Activated T-cell treated with anti-CD3 and anti-CD28 coated beads, Interleukin-2, amount 50 U/mL, for 1 hour (primary cell): ENCODE data around the gene ZSCAN5B.
"Not testable (repeated sequence)": the region's sequence is repeated elsewhere in the genome, so short reads cannot be mapped to it uniquely, and the experiment has no call there.

ENCODE experiments used
- DNase-seq: peaks from one replicate; pipeline ENCODE4 v3.0.0-alpha.2; 2020

Gene ZSCAN5B

DNA sequence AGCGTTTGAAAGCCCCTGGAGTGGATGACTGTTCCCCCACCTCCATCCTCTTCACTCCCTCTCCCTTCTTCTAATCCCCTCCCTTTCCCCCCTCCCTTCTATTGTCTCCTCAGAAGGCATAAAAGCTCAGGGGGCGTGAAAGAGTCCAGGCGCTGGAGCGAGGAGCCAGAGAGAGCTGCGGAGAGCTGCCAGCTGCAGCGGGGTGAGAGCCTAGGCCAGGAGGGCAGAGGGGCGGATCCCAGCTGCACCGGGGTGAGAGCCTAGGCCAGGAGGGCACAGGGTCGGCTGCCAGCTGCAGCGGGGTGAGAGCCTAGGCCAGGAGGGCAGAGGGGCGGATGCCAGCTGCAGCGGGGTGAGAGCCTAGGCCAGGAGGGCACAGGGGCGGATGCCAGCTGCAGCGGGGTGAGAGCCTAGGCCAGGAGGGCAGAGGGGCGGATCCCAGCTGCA, 21.7 kb downstream of the ZSCAN5B start, which contains the start of gene GALP:
Gene GALP (plus strand): TSS at position 148 of the 447 bp plus-strand sequence. CDS start 1,101 bp downstream, outside the sequence.
- not testable (repeated sequence) for DNase-seq

DNA sequence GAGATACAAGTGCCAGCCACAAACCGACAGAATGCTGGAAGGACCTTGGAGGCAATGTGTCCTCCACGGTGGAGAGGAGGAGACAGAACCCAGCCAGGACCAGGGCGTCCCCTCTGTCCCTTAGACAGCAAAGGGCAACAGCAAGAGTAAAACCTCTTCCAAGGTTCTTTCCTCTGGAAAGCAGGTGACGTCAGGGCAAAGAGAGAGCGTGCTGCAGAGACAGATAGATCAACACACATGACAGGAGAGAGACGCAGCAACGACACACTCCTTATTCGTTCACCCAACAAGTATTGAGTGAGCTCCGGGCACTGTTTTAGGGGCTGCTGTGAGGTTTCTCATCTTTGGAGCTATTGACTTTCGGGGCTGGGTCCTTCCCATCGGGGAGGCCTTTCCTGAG, 23.0 kb downstream of the ZSCAN5B start:
- no peak for DNase-seq

DNA sequence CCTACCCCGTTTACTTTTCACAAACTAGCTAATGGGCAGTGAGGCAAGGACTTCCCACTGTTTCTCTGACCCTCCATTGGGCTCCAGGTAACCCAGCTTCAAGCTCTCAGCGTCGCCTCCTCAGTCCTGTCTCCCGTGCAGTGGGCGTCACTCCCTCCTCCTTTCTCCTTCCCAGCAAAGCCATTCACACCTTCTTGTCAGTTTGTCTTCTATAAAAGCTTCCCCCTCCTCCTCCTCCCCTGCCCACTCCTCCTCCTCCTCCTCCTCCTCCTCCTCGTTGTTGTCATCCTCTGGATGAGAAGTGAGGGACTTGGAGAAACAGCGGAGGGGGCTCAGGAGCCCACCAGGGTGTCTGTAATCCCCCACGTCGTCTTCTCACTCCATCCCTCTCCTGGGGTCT, 23.5 kb downstream of the ZSCAN5B start:
- no peak for DNase-seq

DNA sequence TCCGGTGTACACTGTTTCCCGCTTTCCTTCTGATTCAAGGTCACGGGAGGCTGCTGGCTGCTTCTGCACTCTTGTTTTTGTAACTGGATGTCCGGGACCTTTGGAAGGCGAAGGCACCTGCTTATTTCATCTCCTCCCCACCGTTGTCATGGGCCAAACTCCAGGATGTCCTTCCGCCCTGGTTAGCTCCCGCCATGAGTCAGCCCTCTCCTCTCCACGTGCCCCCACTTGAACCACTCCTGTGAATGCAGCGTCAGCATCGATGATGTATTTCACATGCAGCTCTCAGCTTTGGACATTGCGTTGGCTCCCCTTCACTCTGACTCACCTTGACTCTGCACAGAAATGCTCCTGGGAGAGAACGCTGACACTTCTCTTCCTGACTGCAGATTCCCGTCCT, 27.3 kb downstream of the ZSCAN5B start:
- no peak for DNase-seq

DNA sequence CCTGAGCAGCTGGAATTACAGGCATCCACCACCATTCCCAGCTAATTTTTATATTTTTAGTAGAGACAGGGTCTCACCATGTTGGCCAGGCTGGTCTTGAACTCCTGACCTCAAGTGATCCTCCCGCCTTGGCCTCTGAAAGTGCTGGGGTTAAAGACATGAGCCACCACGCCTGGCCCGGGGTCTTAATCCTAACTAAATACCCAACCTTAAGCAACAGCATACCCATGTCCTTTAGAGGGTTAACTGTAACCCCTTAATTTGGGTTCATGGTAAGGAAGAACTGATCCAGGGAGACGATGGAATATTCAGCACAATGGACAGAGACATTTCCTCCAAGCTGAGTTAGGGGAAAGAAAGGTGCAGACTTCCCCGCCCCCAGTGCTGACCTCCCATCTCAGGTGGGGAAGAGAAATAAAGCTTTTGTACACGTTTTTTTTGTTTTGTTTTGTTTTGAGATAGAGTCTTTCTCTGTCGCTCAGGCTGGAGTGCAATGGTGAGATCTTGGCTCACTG, 30.5 kb downstream of the ZSCAN5B start:
- DNase-seq, result no peak

DNA sequence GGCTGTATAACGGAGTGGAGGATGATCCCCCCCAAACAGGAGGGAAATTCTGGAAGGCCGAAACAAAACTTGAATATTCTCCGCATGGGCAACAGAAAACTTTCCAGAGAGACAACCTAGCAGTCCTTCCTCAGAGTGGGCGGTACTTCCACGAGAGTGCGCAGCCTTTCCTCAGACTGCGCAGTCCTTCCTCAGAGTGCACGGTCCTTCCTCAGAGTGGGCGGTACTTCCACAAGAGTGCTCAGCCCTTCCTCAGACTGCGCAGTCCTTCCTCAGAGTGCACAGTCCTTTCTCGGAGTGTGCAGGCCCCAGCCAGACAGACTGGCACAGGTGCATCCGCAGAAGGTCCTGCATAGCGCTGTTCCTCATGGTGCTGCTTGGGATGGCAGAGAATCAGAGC, 34.5 kb downstream of the ZSCAN5B start:
- no peak for DNase-seq

DNA sequence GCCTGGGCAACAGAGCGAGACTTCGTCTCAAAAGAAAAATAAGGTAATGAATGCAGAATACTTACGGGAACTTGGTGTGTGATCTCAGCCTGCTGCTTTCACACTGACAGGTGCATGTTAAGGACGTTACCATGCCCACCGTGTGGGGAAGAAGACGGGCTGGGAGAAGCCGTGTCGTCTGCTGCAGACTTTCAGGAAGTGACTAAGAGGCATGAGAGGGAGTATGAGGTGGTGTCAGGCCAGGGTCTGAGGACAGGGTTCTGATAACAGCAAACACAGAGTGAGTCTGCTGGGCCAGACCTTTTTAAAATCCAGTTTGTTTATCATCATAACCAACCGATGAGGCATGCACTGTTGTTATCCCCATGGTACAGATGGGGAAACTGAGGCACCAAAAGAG, 35.3 kb downstream of the ZSCAN5B start:
- no peak for DNase-seq

DNA sequence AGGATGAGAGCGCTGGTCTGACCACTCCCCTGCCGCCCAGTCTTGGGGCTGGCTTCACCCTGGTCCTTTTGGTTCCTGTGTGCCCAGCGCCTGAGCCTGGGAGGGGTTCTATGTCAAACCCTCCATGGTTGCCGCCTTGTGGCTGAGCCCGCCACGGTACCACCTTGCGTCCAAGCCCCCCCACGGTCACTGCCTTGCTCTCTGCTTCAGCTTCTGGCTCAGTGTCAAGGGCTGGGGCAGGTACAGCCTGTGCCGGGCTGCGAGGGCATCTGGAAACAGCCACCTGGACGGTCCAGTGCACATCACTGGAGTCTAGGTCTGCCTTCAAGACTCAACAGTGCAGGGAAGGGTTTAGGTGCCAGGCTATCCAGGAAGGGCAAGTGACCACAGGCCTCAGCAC, 36.0 kb downstream of the ZSCAN5B start:
- no peak for DNase-seq

DNA sequence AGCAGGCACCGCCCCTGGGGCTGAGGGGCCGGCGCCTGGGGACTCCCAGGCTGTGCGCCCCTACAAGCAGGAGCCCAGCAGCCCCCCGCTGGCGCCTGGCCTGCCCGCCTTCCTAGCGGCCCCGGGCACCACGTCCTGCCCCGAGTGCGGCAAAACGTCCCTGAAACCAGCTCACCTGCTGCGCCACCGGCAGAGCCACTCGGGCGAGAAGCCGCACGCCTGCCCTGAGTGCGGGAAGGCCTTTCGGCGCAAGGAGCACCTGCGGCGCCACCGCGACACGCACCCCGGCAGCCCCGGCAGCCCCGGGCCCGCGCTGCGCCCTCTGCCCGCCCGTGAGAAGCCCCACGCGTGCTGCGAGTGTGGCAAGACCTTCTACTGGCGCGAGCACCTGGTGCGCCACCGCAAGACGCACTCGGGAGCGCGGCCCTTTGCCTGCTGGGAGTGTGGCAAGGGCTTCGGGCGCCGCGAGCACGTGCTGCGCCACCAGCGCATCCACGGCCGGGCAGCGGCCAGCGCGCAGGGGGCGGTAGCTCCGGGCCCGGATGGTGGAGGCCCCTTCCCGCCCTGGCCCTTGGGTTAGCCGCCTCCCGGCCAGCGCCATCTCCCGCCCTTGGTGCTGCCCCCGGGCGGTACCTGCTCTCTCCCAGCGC, 37.8 kb downstream of the ZSCAN5B start:
- no peak for DNase-seq

DNA sequence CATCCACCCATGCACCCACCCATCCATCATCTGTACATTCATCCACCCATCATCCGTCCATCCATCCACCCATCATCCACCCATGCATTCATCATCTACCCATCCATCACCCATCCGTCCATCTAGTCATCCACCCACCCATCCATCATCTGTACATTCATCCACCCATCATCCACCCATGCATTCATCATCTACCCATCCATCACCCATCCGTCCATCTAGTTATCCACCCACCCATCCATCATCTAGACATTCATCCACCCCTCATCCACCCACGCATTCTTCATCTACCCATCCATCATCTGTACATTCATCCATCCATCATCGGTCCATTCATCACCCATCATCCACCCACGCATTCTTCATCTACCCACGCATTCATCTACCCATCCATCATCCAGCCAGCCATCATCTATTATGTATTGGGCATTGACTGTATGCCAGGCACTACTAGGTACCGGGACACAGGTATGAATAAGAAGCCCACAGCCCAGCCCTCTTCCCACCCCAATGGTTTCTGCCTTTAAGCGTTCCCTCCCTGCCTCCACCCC, 38.5 kb downstream of the ZSCAN5B start:
- no peak for DNase-seq

DNA sequence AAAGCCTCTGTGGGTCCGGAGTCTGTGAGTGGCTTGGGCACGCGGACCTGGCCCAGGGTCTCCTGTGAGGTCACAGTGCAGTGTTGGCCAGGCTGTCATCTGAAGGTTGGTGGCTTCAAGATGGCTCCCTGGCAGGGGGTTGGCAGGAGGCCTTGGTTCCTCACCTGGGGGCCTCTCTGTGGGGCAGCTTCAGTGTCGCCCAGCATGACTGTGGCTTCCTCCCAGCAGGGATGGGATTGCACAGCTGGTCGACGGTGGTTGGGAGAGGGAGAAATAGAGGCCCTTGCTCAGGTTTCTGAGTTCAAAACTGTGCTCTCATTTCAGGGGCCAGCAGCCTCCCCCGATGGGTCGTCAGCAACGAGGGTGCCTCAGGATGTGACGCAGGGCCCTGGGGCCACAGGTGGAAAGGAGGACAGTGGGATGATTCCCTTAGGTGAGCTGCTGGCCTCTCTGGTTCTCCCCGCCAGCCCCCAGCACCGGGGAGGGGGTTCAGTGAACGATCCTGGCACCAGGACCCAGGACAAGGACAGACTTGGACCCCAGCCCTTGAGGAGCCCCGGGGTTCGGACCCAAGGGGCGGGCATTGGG, 39.3 kb downstream of the ZSCAN5B start:
- no peak for DNase-seq

DNA sequence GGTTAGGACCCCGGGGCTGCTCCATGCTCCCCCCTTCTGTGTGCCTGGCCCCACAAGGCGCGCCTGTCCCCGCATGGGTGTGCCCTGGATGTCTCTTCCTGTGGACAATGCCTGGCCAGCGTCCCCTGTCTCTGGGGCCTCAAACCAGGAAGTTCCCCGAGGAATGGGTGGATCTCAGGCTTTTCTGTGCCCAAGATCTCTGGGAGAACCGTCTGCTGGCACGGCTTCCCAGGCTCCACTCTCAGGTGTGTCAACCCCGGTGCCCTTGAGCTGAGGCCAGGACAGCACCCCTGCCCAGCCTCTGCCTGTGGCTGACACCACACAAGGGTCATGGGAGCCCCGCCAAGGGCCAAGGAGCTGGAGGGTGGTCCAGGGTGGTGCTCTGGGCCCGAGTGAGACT, 40.8 kb downstream of the ZSCAN5B start:
- no peak for DNase-seq

DNA sequence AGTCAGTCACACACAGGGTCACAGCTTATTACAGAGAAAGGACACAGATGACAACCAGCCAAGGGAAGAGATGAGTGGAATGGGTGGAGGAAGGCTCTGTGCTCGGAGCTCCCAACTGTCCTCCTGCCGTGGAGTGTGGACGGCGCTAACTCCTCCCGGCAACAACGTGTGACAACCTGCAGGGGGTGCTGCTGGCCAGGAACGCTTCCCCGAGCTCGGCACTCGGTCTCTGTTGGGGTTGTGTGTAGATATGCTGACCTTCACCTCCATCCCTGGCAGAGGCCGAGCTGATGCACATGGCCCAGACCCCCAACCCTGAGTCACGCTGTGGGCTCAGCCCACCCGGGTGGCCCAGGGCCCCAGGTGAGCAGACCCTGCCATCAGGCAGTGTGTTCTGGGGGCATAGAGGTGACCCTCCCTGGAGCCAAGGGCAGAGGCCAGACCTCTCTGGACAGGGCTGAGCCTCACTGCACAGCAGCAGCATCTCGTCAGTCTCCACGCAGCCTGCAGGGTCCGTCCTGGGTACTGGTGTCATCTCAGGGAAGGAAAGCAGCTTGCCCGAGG, 42.4 kb downstream of the ZSCAN5B start:
- DNase-seq, result no peak

DNA sequence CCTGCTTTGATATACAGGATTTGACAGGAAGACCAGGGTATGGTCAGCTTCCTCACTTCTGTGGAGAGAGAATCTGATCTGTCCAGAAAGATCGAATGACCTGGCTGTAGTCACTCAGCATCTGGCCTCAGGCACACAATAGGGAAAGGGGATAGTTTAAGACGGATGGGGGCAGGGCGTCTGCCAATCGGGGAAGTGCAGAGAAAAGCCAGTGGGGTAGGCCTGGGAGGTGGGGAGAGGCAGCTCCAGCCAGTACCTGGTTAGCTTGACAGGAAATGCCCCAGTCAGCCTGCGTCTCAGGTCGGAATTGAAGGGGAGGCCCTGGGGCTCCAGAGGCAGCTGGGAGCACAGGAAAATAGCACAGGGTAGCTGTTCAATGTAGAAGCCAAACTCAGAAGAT, 44.1 kb downstream of the ZSCAN5B start:
- no peak for DNase-seq

DNA sequence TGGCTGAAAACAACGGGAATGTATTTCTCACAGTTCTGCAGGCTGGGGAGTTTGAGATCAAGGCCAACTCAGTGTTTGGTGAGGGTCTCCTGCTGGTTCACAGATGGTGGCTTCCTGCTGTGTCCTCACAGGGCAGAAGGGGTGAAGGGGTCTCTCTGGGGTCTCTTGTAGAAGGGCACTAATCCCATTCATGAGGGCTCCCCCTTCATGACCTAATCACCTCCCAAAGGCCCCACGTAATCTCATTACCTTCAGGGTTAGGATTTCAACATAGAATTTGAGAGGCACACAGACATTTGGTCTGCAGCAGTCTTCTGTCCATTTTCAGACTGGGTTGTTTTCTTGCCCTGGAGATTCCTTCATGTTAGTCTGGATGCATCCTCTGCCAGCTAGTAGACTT, 44.9 kb downstream of the ZSCAN5B start:
- no peak for DNase-seq

DNA sequence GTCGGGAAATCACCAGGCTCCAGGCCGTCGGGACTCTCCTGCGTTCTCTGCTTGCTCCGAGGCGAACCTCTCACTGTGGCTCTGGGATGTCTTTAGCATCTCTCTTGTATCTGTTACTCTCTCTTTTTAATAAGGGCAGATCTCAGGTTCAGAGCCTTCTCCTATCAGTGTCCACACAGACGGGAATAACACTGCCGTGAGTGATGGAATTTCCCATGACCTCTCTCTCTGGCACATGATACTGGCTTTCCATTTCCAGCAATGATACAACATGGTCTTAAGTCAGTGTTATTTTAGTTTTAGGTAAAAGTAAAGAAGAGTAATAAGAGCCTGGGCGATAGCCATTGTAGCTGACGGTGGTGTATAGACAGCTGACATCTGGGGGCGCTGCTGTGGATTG, 47.2 kb downstream of the ZSCAN5B start:
- no peak for DNase-seq

DNA sequence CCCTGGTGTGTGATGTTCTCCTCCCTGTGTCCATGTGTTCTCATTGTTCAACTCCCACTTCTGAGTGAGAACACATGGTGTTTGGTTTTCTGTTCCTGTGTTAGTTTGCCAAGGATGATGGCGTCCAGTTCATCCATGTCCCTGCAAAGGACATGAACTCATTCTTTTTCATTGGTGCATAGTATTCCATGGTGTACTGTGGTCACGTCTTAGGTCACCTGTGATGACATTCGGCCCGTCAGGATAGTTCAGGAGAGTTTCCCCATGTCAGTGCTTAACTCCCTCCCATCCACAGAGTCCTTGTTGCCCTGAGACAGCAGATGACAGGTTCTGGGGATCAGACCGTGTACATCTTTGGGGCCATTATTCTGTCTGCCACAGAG, 47.9 kb downstream of the ZSCAN5B start:
- DNase-seq, result no peak

DNA sequence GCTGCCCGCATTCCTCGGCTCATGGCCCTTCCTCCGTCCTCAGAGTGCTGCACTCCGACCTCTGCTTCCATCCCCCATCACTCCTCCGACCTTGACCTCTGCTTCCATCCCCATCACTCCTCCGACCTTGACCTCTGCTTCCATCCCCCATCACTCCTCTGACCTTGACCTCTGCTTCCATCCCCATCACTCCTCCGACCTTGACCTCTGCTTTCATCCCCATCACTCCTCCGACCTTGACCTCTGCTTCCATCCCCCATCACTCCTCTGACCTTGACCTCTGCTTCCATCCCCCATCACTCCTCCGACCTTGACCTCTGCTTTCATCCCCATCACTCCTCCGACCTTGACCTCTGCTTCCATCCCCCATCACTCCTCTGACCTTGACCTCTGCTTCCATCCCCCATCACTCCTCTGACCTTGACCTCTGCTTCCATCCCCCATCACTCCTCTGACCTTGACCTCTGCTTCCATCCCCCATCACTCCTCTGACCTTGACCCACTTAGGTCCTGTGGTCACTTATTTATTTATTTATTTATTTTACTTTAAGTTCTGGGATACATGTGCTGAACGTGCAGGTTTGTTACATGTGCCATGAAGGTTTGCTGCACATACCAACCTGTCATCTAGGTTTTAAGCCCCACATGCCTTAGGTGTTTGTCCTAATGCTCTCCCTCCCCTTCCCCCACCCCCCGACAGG, 48.5 kb downstream of the ZSCAN5B start:
- DNase-seq, result not testable (repeated sequence)

DNA sequence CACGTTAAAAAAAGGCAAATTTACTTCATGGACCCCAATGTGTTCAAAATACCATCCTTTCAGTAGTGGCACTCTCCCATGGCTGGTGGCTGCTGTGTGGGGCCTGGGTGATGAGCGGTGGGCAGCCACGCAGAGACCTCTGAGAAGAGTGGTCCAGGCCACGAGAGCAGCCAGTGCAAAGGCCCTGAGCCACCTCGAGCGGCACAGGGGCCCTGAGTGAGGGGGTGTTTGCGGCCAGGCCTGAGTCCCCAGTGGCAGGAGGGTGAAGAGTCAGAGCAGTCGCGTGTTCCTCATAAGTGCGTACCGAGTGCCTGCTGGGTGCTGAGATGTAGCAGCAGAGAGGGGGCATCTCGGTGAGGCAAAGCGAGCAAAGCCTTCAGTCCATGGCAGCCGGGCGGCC, 49.5 kb downstream of the ZSCAN5B start:
- no peak for DNase-seq

DNA sequence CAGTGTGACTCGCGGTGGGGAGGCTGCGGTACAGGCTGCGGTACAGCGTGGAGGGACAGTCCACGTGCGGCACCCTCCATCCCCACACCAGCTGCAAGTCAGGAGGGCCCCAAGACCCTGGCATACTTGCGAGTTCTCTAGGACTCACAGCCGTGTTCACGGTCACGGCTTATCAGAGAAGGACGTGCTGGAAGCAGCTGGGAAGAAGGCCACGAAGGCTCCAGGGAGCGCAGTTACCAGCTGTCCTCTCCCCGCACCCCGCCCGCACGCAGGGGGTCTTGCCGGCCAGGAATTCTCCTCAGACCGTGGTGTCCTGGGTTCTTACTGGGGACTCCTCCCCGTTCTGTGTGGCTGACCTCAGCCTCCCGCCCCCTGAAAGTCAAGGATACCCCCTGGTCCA, 50.3 kb downstream of the ZSCAN5B start:
- DNase-seq, result no peak

DNA sequence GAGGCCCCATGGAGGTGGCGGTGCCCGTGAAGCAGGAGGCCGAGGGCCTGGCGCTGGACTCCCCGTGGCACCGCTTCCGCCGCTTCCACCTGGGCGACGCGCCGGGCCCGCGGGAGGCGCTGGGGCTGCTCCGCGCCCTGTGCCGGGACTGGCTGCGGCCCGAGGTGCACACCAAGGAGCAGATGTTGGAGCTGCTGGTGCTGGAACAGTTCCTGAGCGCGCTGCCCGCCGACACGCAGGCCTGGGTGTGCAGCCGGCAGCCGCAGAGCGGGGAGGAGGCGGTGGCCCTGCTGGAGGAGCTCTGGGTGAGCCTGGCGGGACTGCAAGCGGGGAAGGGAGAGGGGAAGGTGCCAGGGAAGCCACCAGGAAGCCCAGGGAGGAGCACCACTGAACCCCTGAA, 50.7 kb downstream of the ZSCAN5B start:
- no peak for DNase-seq

DNA sequence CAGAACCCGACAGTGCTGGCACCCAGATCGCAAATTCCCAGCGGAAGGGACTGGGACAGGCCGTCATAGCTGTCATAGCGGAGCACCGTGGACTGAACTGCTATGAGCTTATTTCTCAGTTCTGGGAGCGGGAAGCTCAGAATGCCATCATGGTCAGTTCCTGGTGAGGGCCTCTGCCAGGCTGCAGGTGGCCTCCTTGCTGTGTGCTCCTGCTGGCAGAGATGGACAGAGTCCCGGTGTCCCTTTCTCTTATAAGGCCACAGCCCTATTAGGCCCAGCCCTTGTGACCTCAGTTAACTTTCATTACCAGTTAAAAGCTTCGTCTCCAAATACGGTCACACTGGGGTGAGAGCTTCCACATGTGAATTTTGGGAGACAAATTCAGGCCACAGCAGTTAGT, 51.9 kb downstream of the ZSCAN5B start:
- DNase-seq, result no peak

DNA sequence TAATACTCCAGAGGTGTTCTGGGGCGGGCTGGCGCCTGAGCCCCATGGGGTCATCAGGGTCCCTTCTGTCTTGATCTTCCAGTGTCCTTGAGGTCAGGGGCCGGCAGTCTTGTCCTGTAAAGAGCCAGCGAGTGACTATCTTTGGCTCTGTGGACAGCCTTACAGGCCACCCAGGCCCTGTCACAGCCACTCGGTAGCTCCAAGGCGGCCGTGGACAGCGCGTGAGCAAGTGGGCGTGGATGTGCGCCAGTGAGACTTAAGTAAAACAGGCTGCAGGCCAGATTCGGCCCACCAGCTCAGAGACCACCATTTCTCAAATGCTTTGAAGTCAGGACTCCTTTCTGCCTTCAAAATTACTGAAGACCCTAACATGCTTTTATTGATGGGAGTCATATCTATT, 52.8 kb downstream of the ZSCAN5B start:
- DNase-seq, result no peak

DNA sequence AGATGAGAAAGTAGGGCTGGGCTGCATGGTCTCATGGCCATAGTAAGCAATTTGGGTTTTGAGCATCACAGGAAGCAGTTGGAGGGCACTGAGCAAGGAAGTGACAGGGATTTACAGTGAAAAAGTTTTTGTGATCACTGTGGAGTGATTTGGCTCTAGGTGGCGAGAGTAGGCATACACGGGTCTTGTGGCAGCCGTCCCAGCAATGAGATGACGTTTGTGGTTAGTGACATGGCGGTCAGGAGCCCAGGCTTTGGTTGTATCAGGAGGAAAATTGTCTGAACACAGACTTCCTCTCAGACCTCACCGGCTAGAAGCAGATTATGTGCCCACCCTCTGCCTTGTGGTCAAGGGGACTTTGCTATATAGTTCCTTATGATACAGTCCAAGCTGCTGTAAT, 53.2 kb downstream of the ZSCAN5B start:
- DNase-seq, result no peak
